NCI-H2029 (cell line): ENCODE data around the gene S100A12.
A peak's percentile ranks its signal among the peaks of the same experiment; 100 is the strongest.
"Not testable (repeated sequence)": the region's sequence is repeated elsewhere in the genome, so short reads cannot be mapped to it uniquely, and the experiment has no call there.

ENCODE experiments used
- DNase-seq: peaks from one replicate; lab custom pipeline; 2025; lab: John Stamatoyannopoulos, UW

The S100A12 gene

GRCh38 chr1:153353226-153353947, 22.0 kb downstream of the S100A12 start:
- no peak for DNase-seq

GRCh38 chr1:153352523-153352922, 22.9 kb downstream of the S100A12 start:
- peak; percentile 75 for DNase-seq

- no peak for DNase-seq
Measured at GRCh38 chr1:153350321-153350957, 25.0 kb downstream of the S100A12 start.

- no peak for DNase-seq
Measured at GRCh38 chr1:153349363-153350320, 25.8 kb downstream of the S100A12 start.

- DNase-seq = no peak
Measured at GRCh38 chr1:153348511-153349362, 26.7 kb downstream of the S100A12 start, which contains the start of gene PGLYRP4. PGLYRP4 (minus strand) TSS chr1:153348841; CDS start chr1:153347932, 909 bp downstream.

GRCh38 chr1:153347856-153348255, 27.6 kb downstream of the S100A12 start:
- no peak for DNase-seq

GRCh38 chr1:153347049-153347448, 28.4 kb downstream of the S100A12 start:
- DNase-seq = not testable (repeated sequence)

GRCh38 chr1:153346077-153346723, 29.2 kb downstream of the S100A12 start:
- DNase-seq = peak; percentile 94

GRCh38 chr1:153345187-153346076, 30.0 kb downstream of the S100A12 start:
- no peak for DNase-seq

- DNase-seq = peak; percentile 53
Measured at GRCh38 chr1:153344718-153345025, 30.7 kb downstream of the S100A12 start.

GRCh38 chr1:153343811-153344717, 31.4 kb downstream of the S100A12 start:
- DNase-seq = no peak

- peak; percentile 20 for DNase-seq
Measured at GRCh38 chr1:153343040-153343681, 32.3 kb downstream of the S100A12 start.

GRCh38 chr1:153342178-153342577, 33.2 kb downstream of the S100A12 start:
- DNase-seq = no peak

- DNase-seq = no peak
Measured at GRCh38 chr1:153341431-153341934, 33.9 kb downstream of the S100A12 start.

GRCh38 chr1:153340356-153340755, 35.1 kb downstream of the S100A12 start:
- no peak for DNase-seq

GRCh38 chr1:153339802-153340201, 35.6 kb downstream of the S100A12 start:
- no peak for DNase-seq

GRCh38 chr1:153337980-153338853, 37.2 kb downstream of the S100A12 start:
- DNase-seq = no peak
